Measurements from ENCODE around the gene PPIL6.

- TF ChIP-seq EZH2 (IDR thresholded peaks at IDR 0.05; ENCODE audit: low read length, unreplicated experiment), result no peak
- TF ChIP-seq CTCF (conservative IDR thresholded peaks at IDR 0.05; ENCODE audit: low read depth, low read length), result no peak
Observed at GRCh38 chr6:109373331-109373730, 67.1 kb downstream of the PPIL6 start.
